SK-N-MC (cell line): Measurements from ENCODE around the gene ITGA11.

Source experiments
- DNase-seq: peaks from one replicate; pipeline ENCODE4 v3.0.0-alpha.2; 2011; ENCODE audit warnings: low read depth, low spot score
- H3K27ac ChIP-seq: fragments of 200-600 bp; sonication (generic); 2 replicates; pipeline ENCODE4 v1.5.1; 2016; ENCODE audit warnings: mixed run types
- H3K36me3 ChIP-seq: fragments of 200-600 bp; sonication (generic); 2 replicates; pipeline ENCODE4 v1.6.1; 2017; ENCODE audit warnings: antibody characterized with exemption, low read length, mixed read lengths; ENCODE audit not compliant: insufficient read depth
- H3K4me3 ChIP-seq: fragments of 200-600 bp; sonication (generic); 2 replicates; pipeline ENCODE4 v1.5.1; 2016
- H3K9ac ChIP-seq: fragments of 200-600 bp; sonication (generic); 2 replicates; pipeline ENCODE4 v1.8.0; 2017; ENCODE audit warnings: mixed run types, mixed read lengths; ENCODE audit not compliant: insufficient read length
- H3K9me3 ChIP-seq: fragments of 200-600 bp; sonication (generic); 2 replicates; pipeline ENCODE4 v1.6.1; 2017; ENCODE audit warnings: low read depth, mild to moderate bottlenecking, antibody characterized with exemption, low read length, moderate library complexity, mixed read lengths
- EZH2 ChIP-seq: fragments of 200-600 bp; sonication (generic); IDR thresholded peaks from one replicate; pipeline ENCODE4 v1.6.1; 2017; ENCODE audit warnings: antibody characterized with exemption
- FOXP2 ChIP-seq: optimal IDR thresholded peaks from 2 replicates; pipeline ENCODE3; 2011; ENCODE audit warnings: mild to moderate bottlenecking, moderate library complexity; ENCODE audit not compliant: insufficient read depth; ENCODE audit errors: extremely low read length, control extremely low read depth
- POLR2AphosphoS5 ChIP-seq: IDR thresholded peaks from 2 replicates; pipeline ENCODE4 v1.6.1; 2012; ENCODE audit warnings: mild to moderate bottlenecking, low read depth, low read length, borderline replicate concordance

Gene ITGA11

DNA sequence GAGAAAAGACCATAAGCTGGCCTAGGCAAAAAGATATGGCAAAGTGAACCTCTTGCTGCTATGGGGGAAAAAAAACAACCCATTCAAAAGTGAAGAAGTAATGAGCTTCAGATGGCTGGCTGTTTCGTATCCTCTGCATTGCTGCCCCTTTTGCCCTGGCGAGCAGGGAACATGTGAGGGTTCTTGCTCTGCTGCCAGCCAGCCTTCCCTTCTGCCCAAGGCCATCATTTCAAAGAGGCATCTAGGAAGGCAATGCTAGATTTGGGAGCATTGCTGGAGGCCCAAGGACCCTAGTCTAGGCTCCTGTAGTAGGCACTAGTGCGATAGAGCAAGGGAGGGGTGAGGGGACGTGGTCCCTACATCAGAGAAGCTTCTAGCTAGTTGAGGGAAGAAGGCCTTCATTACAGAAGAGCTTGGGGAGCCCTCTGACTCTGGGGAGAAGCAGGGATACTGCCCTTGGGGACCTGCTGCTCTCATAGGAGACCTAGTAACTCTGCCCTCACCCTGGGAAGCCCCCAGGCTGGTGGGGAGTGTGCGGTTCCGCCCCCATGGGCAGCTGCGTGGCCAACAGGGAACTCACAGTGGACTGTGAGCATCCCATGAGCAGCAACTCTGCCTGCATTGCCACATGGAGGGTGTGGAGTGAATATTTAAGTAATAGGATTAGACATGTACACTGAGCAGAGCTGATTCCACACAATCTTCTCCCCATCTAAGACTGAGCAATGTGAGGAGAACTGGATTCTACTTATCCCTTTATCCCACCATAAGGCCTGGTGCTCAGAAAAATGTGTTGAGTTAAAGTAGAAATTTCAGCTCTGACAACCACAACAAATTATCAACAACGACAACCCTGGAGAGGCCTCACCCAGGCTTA is 21.3 kb downstream of the ITGA11 start:
- H3K9ac ChIP-seq, result no peak overlapping the region
- TF ChIP-seq EZH2, result no peak
- no peak for TF ChIP-seq FOXP2
- TF ChIP-seq POLR2AphosphoS5, result no peak
- DNase-seq, result no peak
- H3K4me3 ChIP-seq, result no peak overlapping the region
- no peaks in the 10 kb centered on the region for H3K36me3 ChIP-seq
- no peak overlapping the region for H3K27ac ChIP-seq
- H3K9me3 ChIP-seq, result no peaks in the 10 kb centered on the region

DNA sequence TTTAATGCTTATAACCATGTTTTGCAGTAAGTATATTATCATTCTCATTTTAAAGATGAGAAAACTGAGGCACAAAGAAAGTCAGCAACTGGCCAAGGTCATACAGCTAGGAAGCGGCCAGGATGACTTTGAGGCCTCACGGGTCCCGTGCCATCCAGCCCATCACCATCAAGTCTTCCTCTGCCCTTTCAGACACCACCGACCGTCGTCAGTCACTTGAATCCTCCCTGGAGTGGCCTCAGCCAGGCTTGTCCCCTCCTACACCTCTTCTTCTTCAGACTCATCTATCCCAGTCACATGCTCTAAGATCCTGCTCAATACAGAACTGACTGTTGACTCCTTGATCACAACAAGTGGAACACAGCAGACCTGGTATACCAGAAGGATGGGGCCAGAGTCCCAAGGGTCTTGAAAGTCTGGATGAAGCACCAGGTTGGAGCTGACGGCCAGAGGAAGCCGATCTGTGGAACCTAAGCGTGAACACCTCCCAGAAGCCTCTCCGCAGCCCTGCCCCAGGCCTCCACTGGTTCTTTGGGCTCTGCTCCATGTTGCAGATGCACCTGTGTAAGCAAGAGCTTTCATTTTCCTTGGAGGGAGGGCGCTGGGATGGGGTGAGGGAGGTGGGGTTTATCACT is 22.1 kb downstream of the ITGA11 start:
- H3K36me3 ChIP-seq, result no peaks in the 10 kb centered on the region
- no peaks in the 10 kb centered on the region for H3K9me3 ChIP-seq
- no peak overlapping the region for H3K4me3 ChIP-seq
- TF ChIP-seq FOXP2 (no peak), EZH2 (no peak), POLR2AphosphoS5 (no peak)
- no peak for DNase-seq
- no peak overlapping the region for H3K27ac ChIP-seq
- H3K9ac ChIP-seq, result no peak overlapping the region

DNA sequence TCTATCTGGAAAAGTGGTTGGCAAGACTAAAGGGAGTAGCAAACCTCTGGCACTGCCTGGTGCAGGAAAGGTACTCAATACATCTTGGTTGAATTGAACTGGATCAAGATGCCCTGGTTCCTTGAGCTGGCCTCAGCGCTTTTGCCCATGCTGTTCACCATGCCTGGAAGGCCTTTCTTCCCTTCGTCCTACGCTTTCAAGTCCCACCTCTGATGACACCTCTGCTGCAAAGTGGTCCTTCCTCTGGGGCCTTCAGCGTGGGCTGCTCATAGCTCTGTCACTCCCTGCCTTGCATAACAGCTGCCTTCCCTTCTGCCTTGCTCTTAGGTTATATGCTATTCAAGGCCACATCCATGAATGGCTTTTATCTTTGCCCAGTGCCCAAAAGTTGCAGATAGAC is 23.0 kb downstream of the ITGA11 start:
- no peak for TF ChIP-seq FOXP2
- H3K9ac ChIP-seq, result no peak overlapping the region
- H3K9me3 ChIP-seq, result no peaks in the 10 kb centered on the region
- no peak overlapping the region for H3K27ac ChIP-seq
- H3K4me3 ChIP-seq, result no peak overlapping the region
- H3K36me3 ChIP-seq, result no peaks in the 10 kb centered on the region
- no peak for DNase-seq

DNA sequence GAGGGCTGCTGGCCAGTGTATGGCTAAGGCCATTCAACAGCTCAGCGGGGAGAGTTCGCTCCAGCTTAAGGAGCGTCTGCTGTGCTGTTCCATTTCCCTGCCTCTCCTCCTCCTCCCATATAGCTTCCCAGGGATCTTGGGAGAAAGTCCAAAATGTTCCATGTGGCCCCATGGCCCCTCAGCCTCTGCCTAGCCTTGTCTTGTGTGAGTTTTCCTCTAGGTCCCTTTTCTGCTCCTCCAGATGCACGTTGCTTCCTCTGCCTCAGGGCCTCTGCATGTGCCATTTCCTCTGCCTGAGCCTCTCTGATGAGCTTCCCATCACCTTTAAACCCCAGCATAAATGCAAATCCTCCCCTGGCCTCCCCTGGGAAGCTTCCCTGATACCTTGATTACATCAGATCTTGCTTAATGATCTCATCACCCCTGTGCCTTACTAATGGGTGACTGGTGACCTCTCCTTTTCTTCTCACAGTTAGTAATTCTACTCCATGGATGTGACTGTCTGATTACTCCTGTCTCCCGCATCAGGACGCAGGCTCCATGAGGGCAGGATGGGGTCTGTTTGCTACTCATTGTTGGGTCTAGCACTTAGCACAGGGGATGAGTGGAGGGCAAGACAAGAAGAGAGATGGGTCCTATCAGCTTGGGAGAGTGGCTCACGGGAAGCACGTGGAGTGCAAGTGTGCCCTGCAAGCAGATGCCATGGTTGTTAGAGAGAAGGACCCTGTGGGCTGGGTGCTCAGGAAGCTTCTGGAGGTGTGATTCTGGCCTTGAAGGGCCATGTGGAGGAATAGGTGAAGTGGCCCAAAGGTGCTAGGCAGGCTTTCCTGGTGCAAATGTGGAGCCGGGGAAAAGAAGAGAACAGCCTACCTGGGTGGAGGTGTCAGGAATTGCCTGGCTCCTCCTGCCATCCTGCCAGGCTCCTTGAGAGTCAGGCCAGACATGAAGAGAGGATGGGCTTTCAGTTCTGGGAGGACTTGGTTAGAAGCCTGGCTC is 23.8 kb downstream of the ITGA11 start:
- DNase-seq, result no peak
- TF ChIP-seq EZH2 (no peak), POLR2AphosphoS5 (no peak), FOXP2 (no peak)
- Histone ChIP-seq H3K36me3 (no peaks in the 10 kb centered on the region), H3K9me3 (no peaks in the 10 kb centered on the region), H3K27ac (no peak overlapping the region), H3K4me3 (no peak overlapping the region), H3K9ac (no peak overlapping the region)

DNA sequence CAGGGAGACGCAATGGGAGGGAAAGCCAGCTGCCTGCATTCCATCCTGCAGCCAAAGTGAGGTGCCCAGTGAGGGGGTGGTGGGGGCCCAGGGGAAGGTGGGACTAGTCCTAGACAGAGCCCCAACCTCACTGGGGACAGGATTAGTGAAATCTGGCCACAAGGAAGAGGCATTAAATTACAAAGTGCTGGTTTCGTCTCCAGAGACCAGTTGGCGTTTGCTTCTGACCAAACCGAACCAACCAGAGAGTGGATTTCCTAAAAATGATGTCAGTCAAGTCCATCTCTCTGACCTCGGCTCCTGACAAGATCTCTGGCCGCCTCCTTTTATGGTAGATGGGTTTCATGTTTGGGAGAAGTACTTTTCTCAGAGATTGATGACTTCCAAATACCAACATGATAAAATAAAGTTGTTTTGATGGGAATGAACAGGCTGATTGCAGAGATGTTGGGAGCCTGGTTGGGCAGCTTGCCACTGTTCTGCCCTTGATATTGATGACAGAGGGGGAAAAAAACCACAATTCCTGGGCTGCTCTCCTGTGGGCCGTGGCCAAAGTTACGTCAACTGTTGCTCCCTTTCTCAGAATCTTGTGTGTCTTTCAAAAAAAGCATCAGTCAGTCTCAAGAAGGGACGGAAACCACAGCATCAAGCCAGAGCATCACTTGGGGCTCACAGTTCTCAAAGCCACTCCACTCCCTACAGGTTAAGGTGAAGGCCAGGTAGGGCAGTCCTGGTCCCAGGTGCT is 24.6 kb downstream of the ITGA11 start:
- no peaks in the 10 kb centered on the region for H3K9me3 ChIP-seq
- no peak for TF ChIP-seq FOXP2
- H3K9ac ChIP-seq, result no peak overlapping the region
- H3K27ac ChIP-seq, result no peak overlapping the region
- H3K4me3 ChIP-seq, result no peak overlapping the region
- no peak for DNase-seq
- H3K36me3 ChIP-seq, result no peaks in the 10 kb centered on the region

GRCh38 chr15:68405378-68406250 is 26.3 kb downstream of the ITGA11 start:
- Histone ChIP-seq H3K4me3 (no peak overlapping the region), H3K36me3 (no peaks in the 10 kb centered on the region), H3K9ac (no peak overlapping the region), H3K27ac (no peak overlapping the region), H3K9me3 (no peaks in the 10 kb centered on the region)
- DNase-seq, result no peak
- no peak for TF ChIP-seq POLR2AphosphoS5
- TF ChIP-seq FOXP2, result no peak
- TF ChIP-seq EZH2, result no peak

DNA sequence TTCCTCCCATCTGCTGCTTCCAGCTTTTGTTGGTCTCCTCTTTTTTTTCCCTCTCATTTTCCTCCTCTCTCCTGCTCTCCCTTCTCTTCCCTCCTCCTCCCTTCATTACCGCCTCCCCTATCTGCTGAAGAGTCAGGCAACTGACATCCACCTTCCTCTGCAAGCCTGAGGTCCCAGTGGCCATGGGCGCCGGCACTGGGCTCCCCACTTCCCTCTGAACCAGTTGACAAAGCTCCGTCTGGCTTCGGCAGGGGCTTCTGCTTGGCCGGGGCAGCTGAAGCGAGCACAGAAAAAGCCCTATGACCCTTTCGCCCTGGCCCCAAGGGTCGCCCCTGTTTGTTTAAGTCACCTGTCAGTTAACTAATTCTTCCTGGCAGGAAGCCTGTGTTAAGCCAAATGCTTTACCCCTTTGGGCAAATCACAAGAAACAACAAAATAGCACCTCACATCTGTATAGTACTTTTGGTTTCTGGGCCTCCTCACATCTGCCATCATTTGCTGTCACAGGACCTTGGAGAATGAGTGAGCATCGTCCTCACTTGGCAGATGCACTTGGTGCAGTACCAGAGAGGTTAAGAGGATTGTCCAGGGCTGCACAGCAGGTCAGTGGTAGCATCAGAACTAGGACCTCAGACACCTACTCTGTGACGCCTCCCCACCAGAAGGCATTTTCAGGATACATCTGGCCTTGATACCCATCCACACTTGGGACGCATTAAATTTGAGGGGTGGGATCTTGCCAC is 27.7 kb downstream of the ITGA11 start:
- no peak for DNase-seq
- no peak for TF ChIP-seq POLR2AphosphoS5
- no peak for TF ChIP-seq FOXP2
- TF ChIP-seq EZH2, result no peak
- no peaks in the 10 kb centered on the region for H3K36me3 ChIP-seq
- H3K4me3 ChIP-seq, result no peak overlapping the region
- H3K9me3 ChIP-seq, result no peaks in the 10 kb centered on the region
- no peak overlapping the region for H3K27ac ChIP-seq
- H3K9ac ChIP-seq, result no peak overlapping the region
